Measurements from ENCODE around the gene CETN3.
"Not testable (repeated sequence)": the region's sequence is repeated elsewhere in the genome, so short reads cannot be mapped to it uniquely, and the experiment has no call there.

CETN3 gene

GRCh38 chr5:90345684-90346083, 63.9 kb downstream of the CETN3 start:
- DNase-seq: no peak
- H3K27me3 ChIP-seq: no peaks in the 10 kb centered on the region
- H3K36me3 ChIP-seq: no peaks in the 10 kb centered on the region
- intact Hi-C loops (cut with DNase I; ENCODE audit: low total_unique reads): no loop called here
- H3K4me3 ChIP-seq: no peak overlapping the region
- no peak overlapping the region for H3K27ac ChIP-seq
- no peak for TF ChIP-seq CTCF (IDR thresholded peaks at IDR 0.05)
- H3K9me3 ChIP-seq: no peaks in the 10 kb centered on the region
- no peaks in the 10 kb centered on the region for H3K4me1 ChIP-seq

DNA sequence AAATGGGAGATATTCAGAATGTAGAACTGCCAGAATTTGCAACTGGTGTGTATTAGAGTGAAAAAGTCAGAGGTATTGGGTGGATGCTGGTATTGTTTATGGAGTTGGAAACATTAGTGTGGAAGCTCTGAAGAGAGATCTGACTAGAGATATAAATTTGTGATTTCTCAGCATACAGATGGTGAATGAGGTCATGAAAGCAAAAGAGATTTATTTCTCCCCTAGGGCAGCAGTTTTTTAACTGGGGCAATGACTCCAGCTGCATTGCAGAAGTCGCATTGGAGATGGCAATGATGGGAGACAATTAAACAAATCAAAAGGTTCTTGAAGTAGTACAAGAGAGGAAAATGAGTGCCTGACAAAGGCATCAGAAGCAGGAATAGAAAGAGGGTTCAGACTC, 64.9 kb downstream of the CETN3 start:
- no peak overlapping the region for H3K27ac ChIP-seq
- H3K27me3 ChIP-seq: no peaks in the 10 kb centered on the region
- TF ChIP-seq CTCF (IDR thresholded peaks at IDR 0.05): no peak
- H3K4me3 ChIP-seq: no peak overlapping the region
- H3K36me3 ChIP-seq: no peaks in the 10 kb centered on the region
- H3K9me3 ChIP-seq: no peaks in the 10 kb centered on the region
- intact Hi-C loops (cut with DNase I; ENCODE audit: low total_unique reads): no loop called here
- no peak for DNase-seq
- no peaks in the 10 kb centered on the region for H3K4me1 ChIP-seq

GRCh38 chr5:90343731-90344130, 65.8 kb downstream of the CETN3 start:
- H3K4me3 ChIP-seq; intact Hi-C loops (cut with DNase I; ENCODE audit: low total_unique reads); H3K27ac ChIP-seq; H3K4me1 ChIP-seq; DNase-seq; H3K9me3 ChIP-seq; H3K27me3 ChIP-seq; H3K36me3 ChIP-seq: not testable (repeated sequence)

- Histone ChIP-seq H3K4me3 (no peak overlapping the region), H3K4me1 (no peaks in the 10 kb centered on the region), H3K9me3 (no peaks in the 10 kb centered on the region), H3K36me3 (no peaks in the 10 kb centered on the region), H3K27ac (no peak overlapping the region), H3K27me3 (no peaks in the 10 kb centered on the region)
- DNase-seq: no peak
- intact Hi-C loops (cut with DNase I; ENCODE audit: low total_unique reads): no loop called here
- TF ChIP-seq CTCF (IDR thresholded peaks at IDR 0.05): no peak
Observed at GRCh38 chr5:90342576-90342975, 67.0 kb downstream of the CETN3 start.
